NCI-H82 (cell line): ENCODE measurements around the gene RANBP17.

Experiments
- DNase-seq: peaks from one replicate; lab custom pipeline; 2025; lab: John Stamatoyannopoulos, UW

Gene RANBP17

GRCh38 chr5:171249460-171249859, 387.6 kb downstream of the RANBP17 start:
- DNase-seq = no peak

GRCh38 chr5:171250738-171251137, 388.9 kb downstream of the RANBP17 start:
- DNase-seq = no peak

GRCh38 chr5:171251519-171251918, 389.7 kb downstream of the RANBP17 start:
- DNase-seq = no peak

- DNase-seq = no peak
Measured at GRCh38 chr5:171252674-171253073, 390.9 kb downstream of the RANBP17 start.

GRCh38 chr5:171258737-171259415, 397.1 kb downstream of the RANBP17 start:
- no peak for DNase-seq

- no peak for DNase-seq
Measured at GRCh38 chr5:171261361-171261760, 399.5 kb downstream of the RANBP17 start.

GRCh38 chr5:171261904-171262303, 400.1 kb downstream of the RANBP17 start:
- DNase-seq = no peak

GRCh38 chr5:171263181-171263580, 401.4 kb downstream of the RANBP17 start:
- DNase-seq = no peak

GRCh38 chr5:171264843-171265242, 403.0 kb downstream of the RANBP17 start:
- DNase-seq = no peak

GRCh38 chr5:171268700-171269620, 407.1 kb downstream of the RANBP17 start:
- DNase-seq = no peak

GRCh38 chr5:171269717-171270116, 407.9 kb downstream of the RANBP17 start:
- DNase-seq = peak; percentile 7

- DNase-seq = no peak
Measured at GRCh38 chr5:171270136-171270535, 408.3 kb downstream of the RANBP17 start.

GRCh38 chr5:171271798-171272197, 410.0 kb downstream of the RANBP17 start:
- no peak for DNase-seq

- DNase-seq = peak; percentile 6
Measured at GRCh38 chr5:171272996-171273970, 411.5 kb downstream of the RANBP17 start.

GRCh38 chr5:171275841-171276544, 414.2 kb downstream of the RANBP17 start:
- no peak for DNase-seq

GRCh38 chr5:171283753-171284152, 421.9 kb downstream of the RANBP17 start:
- DNase-seq = no peak

- DNase-seq = no peak
Measured at GRCh38 chr5:171285465-171285864, 423.6 kb downstream of the RANBP17 start.

- DNase-seq = no peak
Measured at GRCh38 chr5:171288066-171288465, 426.2 kb downstream of the RANBP17 start.

GRCh38 chr5:171291371-171291770, 429.6 kb downstream of the RANBP17 start:
- DNase-seq = no peak

GRCh38 chr5:171295299-171295698, 433.5 kb downstream of the RANBP17 start:
- no peak for DNase-seq

- no peak for DNase-seq
Measured at GRCh38 chr5:171295801-171296200, 434.0 kb downstream of the RANBP17 start.
